Endodermal cell (in vitro differentiated cells): ENCODE measurements around the gene FITM2. TPM values are rescaled to one million over a fixed set of nuclear protein-coding genes. Genes with fewer than 3 reads are reported as not detected.

Source experiments
- DNase-seq: peaks from one replicate; pipeline ENCODE4 v3.0.0-alpha.2; 2017
- H3K27ac ChIP-seq: 2 replicates; pipeline ENCODE4 v1.5.1; 2013; ENCODE audit warnings: mild to moderate bottlenecking, low read depth, low read length, moderate library complexity
- H3K27me3 ChIP-seq: 2 replicates; pipeline ENCODE4 v1.6.1; 2013; ENCODE audit warnings: mild to moderate bottlenecking, low read length, moderate library complexity; ENCODE audit not compliant: insufficient read depth, control insufficient read depth, poor library complexity, severe bottlenecking
- H3K36me3 ChIP-seq: 2 replicates; pipeline ENCODE4 v1.7.0; 2013; ENCODE audit warnings: mild to moderate bottlenecking, low read length, moderate library complexity; ENCODE audit not compliant: control insufficient read depth, insufficient read depth
- H3K4me1 ChIP-seq: one replicate; pipeline ENCODE4 v1.7.0; 2013; ENCODE audit warnings: low read length; ENCODE audit not compliant: control insufficient read depth, insufficient read depth
- H3K4me3 ChIP-seq: 2 replicates; pipeline ENCODE4 v1.5.1; 2013; ENCODE audit warnings: mild to moderate bottlenecking, low read length, moderate library complexity
- H3K9ac ChIP-seq: 2 replicates; pipeline ENCODE4 v1.6.1; 2013; ENCODE audit warnings: mild to moderate bottlenecking, low read length, moderate library complexity; ENCODE audit not compliant: poor library complexity, severe bottlenecking; ENCODE audit errors: extremely low read depth
- H3K9me3 ChIP-seq: 2 replicates; pipeline ENCODE4 v1.6.1; 2013; ENCODE audit warnings: mild to moderate bottlenecking, low read length, moderate library complexity; ENCODE audit not compliant: control insufficient read depth
- H3K27ac Mint-ChIP-seq: 2 replicates; pipeline ENCODE4 v1.8.0; 2020; ENCODE audit warnings: mixed read lengths
- H3K27me3 Mint-ChIP-seq: 2 replicates; pipeline ENCODE4 v1.8.0; 2021; ENCODE audit warnings: mild to moderate bottlenecking, mixed read lengths; ENCODE audit not compliant: insufficient read depth
- H3K36me3 Mint-ChIP-seq: 2 replicates; pipeline ENCODE4 v1.8.0; 2020; ENCODE audit warnings: low read depth, mixed read lengths
- H3K4me1 Mint-ChIP-seq: 2 replicates; pipeline ENCODE4 v1.8.0; 2020; ENCODE audit warnings: mixed read lengths
- H3K4me3 Mint-ChIP-seq: 2 replicates; pipeline ENCODE4 v1.8.0; 2020; ENCODE audit warnings: mild to moderate bottlenecking, moderate library complexity, mixed read lengths
- H3K9me3 Mint-ChIP-seq: 2 replicates; pipeline ENCODE4 v1.8.0; 2020; ENCODE audit warnings: mild to moderate bottlenecking, mixed read lengths
- CTCF ChIP-seq: fragments of 200-600 bp; sonication (generic); conservative IDR thresholded peaks from 2 replicates; pipeline ENCODE4 v1.5.0; 2021; ENCODE audit warnings: antibody characterized with exemption, mild to moderate bottlenecking
- WGBS, 2 experiments: methylation state at CpG; one replicate each; pipeline versions ENCODE4 v1.1.5 to v1.1.7; 2013; ENCODE audit warnings: missing lambda C conversion rate in 2 of 2, mixed read lengths in 1 of 2; ENCODE audit not compliant: insufficient coverage in 1 of 2, insufficient read length in 1 of 2; 5-methylcytosine and 5-hydroxymethylcytosine counted together
- total RNA-seq, 2 donors: library from RNA; stranded (reverse); fragmentation: NEBNext Ultra II Directional in 1 of 2; extraction: Animal tissue kit (Norgen Biotek cat#: 25700) in 1 of 2; gene quantifications; 2 replicates in 1 of 2; 3 replicates in 1 of 2; pipeline ENCODE4 v1.2.1, GENCODE V29; 2021

Gene FITM2
- total RNA-seq, 2 donors from 2014 or later: 2.4 to 2.9 TPM

- Mint-ChIP-seq H3K27ac (no peak overlapping the region), H3K4me1 (peaks cover under 1% of the 10 kb centered on the region), H3K4me3 (no peak overlapping the region), H3K27me3 (peaks cover 13% of the 10 kb centered on the region), H3K9me3 (no peaks in the 10 kb centered on the region), H3K36me3 (no peaks in the 10 kb centered on the region)
- peak; percentile 73 for DNase-seq
- peak; percentile 62 for TF ChIP-seq CTCF
- Histone ChIP-seq H3K27ac (no peak overlapping the region), H3K36me3 (no peaks in the 10 kb centered on the region), H3K9me3 (no peaks in the 10 kb centered on the region), H3K4me1 (no peaks in the 10 kb centered on the region), H3K4me3 (no peak overlapping the region), H3K9ac (no peak overlapping the region), H3K27me3 (peaks cover 11% of the 10 kb centered on the region)
- WGBS, 2 experiments: 65 to 77% methylated on average over 3 of the region's 3 CpGs
These were observed 57.5 kb downstream of the FITM2 start for GRCh38 chr20:44253528-44253927.

Other genes with a start within 250 kb of the FITM2 start
- gene JPH2, start 124.0 kb downstream of the FITM2 start, total RNA-seq: 1 to 10 TPM in 1 of 2 donors, under 1 TPM in 1; 0.86 to 1.0 TPM
- gene OSER1, start 100.4 kb downstream of the FITM2 start, total RNA-seq: 10 to 100 TPM; 34.2 to 38.7 TPM
- gene GDAP1L1, start 63.9 kb downstream of the FITM2 start, total RNA-seq: 1 to 10 TPM in 1 of 2 donors, not detected in 1; 1.9 TPM
- not detected for gene R3HDML, start 25.8 kb upstream of the FITM2 start, total RNA-seq
- 10 to 100 TPM; 56.3 to 58.0 TPM for gene HNF4A, start 44.5 kb upstream of the FITM2 start, total RNA-seq
- gene TTPAL, start 164.7 kb upstream of the FITM2 start, total RNA-seq: 10 to 100 TPM; 18.3 to 19.4 TPM
- gene SERINC3, start 210.9 kb upstream of the FITM2 start, total RNA-seq: 10 to 100 TPM; 75.6 to 91.3 TPM